Gastroesophageal sphincter (tissue), 4 donors: Measurements from ENCODE around the gene CNR1. TPM values are rescaled to one million over a fixed set of nuclear protein-coding genes. Genes with fewer than 3 reads are reported as not detected.

Experiments used
- ATAC-seq: fragments of 150-250 bp; one replicate; pipeline ENCODE4 v1.9.1; 2016; ENCODE audit warnings: mild to moderate bottlenecking, moderate library complexity
- H3K27ac ChIP-seq, 4 donors: fragments of 200-600 bp; sonication (generic) in 3 of 4; 1 replicate in 3 of 4; 2 replicates in 1 of 4; pipeline ENCODE4 v1.5.1; 2016 to 2019
- H3K27me3 ChIP-seq: fragments of 200-600 bp; sonication (generic); one replicate; pipeline ENCODE4 v1.5.1; 2019
- H3K36me3 ChIP-seq, 2 donors: fragments of 200-600 bp; sonication (generic); one replicate each; pipeline ENCODE4 v1.5.1; 2019; ENCODE audit warnings: control low read depth in 1 of 2
- H3K4me1 ChIP-seq, 3 donors: fragments of 200-600 bp; sonication (generic); 1 replicate in 2 of 3; 2 replicates in 1 of 3; pipeline ENCODE4 v1.5.1; 2016 to 2019; ENCODE audit warnings: control low read depth in 2 of 3
- H3K4me3 ChIP-seq, 2 donors: fragments of 200-600 bp; sonication (generic); one replicate each; pipeline ENCODE4 v1.5.1; 2019; ENCODE audit warnings: mild to moderate bottlenecking in 1 of 2, moderate library complexity in 1 of 2
- H3K9me3 ChIP-seq, 3 donors: fragments of 200-600 bp; sonication (generic); one replicate each; pipeline ENCODE4 v1.5.1; 2017 to 2019; ENCODE audit warnings: control low read depth in 2 of 3
- CTCF ChIP-seq, 4 experiments: fragments of 200-600 bp in 2 of 4; fragments of 450-650 bp in 2 of 4; sonication (generic) in 1 of 4; IDR thresholded peaks; one replicate each; pipeline ENCODE4 v1.5.1; 2017 to 2019; ENCODE audit warnings: antibody characterized with exemption in 4 of 4, mild to moderate bottlenecking in 2 of 4, moderate library complexity in 2 of 4
- EP300 ChIP-seq: sonication (generic); formaldehyde crosslinking; IDR thresholded peaks from one replicate; pipeline ENCODE4 v1.6.1; 2017; ENCODE audit warnings: antibody characterized with exemption, mild to moderate bottlenecking
- POLR2A ChIP-seq, 2 donors: fragments of 450-650 bp; IDR thresholded peaks; one replicate each; pipeline ENCODE4 v1.6.1; 2017; ENCODE audit warnings: antibody characterized with exemption in 2 of 2, mild to moderate bottlenecking in 2 of 2, moderate library complexity in 1 of 2
- POLR2AphosphoS5 ChIP-seq: sonication (generic); formaldehyde crosslinking; IDR thresholded peaks from one replicate; pipeline ENCODE4 v1.6.1; 2017; ENCODE audit warnings: antibody characterized with exemption
- WGBS, 2 donors: methylation state at CpG; one replicate each; pipeline ENCODE4 v1.1.5; 2018; ENCODE audit warnings: low coverage in 1 of 2; 5-methylcytosine and 5-hydroxymethylcytosine counted together
- total RNA-seq, 4 donors: library from RNA; depleted of rRNA; stranded (reverse); fragments of >200 nt; gene quantifications; one replicate each; pipeline ENCODE4 v1.1.0, GENCODE V29; 2016

CNR1 gene
- total RNA-seq, 4 donors from 2014 or later: 8.3 to 27.1 (median 11.8) TPM

GRCh38 chr6:88183471-88183870 lies 17.3 kb upstream of the CNR1 start:
- 60 to 75% methylated on average over 1 to 2 of the region's 2 CpGs for WGBS, 2 donors
- TF ChIP-seq POLR2AphosphoS5 (no peak), CTCF (IDR thresholded peaks at IDR 0.05) (no peak), EP300 (no peak), POLR2A (IDR thresholded peaks at IDR 0.05) (no peak)
- Histone ChIP-seq H3K4me1 (no peaks in the 10 kb centered on the region), H3K9me3 (no peaks in the 10 kb centered on the region), H3K27ac (no peak overlapping the region), H3K27me3 (no peaks in the 10 kb centered on the region), H3K36me3 (no peaks in the 10 kb centered on the region), H3K4me3 (no peak overlapping the region)
- ATAC-seq: no peak

- H3K27ac ChIP-seq: no peak overlapping the region
- no peaks in the 10 kb centered on the region for H3K4me1 ChIP-seq
- H3K4me3 ChIP-seq: no peak overlapping the region
- 14% methylated on average over 1 of the region's 1 CpG; no CpG with 5 or more reads in 1 of the 2 donors for WGBS, 2 donors
- H3K36me3 ChIP-seq: no peaks in the 10 kb centered on the region
- no peak for ATAC-seq
- H3K27me3 ChIP-seq: no peaks in the 10 kb centered on the region
- no peak for TF ChIP-seq CTCF (IDR thresholded peaks at IDR 0.05)
- no peak for TF ChIP-seq EP300
- no peak for TF ChIP-seq POLR2A (IDR thresholded peaks at IDR 0.05)
- no peak for TF ChIP-seq POLR2AphosphoS5
- no peaks in the 10 kb centered on the region for H3K9me3 ChIP-seq
These were observed 13.5 kb upstream of the CNR1 start for GRCh38 chr6:88179692-88180091.

GRCh38 chr6:88177961-88178464 lies 11.9 kb upstream of the CNR1 start:
- TF ChIP-seq POLR2A (IDR thresholded peaks at IDR 0.05) (no peak), POLR2AphosphoS5 (no peak), CTCF (IDR thresholded peaks at IDR 0.05) (no peak), EP300 (no peak)
- ATAC-seq: no peak
- H3K9me3 ChIP-seq: no peaks in the 10 kb centered on the region
- H3K27me3 ChIP-seq: peaks cover 5% of the 10 kb centered on the region
- WGBS, 2 donors: 69 to 73% methylated on average over 2 to 3 of the region's 3 CpGs
- no peaks in the 10 kb centered on the region for H3K4me1 ChIP-seq
- no peak overlapping the region for H3K27ac ChIP-seq
- H3K36me3 ChIP-seq: no peaks in the 10 kb centered on the region
- H3K4me3 ChIP-seq: no peak overlapping the region

GRCh38 chr6:88174906-88175305 lies 8.8 kb upstream of the CNR1 start:
- WGBS, 2 donors: 77 to 100% methylated on average over 1 to 2 of the region's 4 CpGs
- H3K9me3 ChIP-seq: no peaks in the 10 kb centered on the region
- peaks cover 5% of the 10 kb centered on the region for H3K27me3 ChIP-seq
- no peak for ATAC-seq
- H3K27ac ChIP-seq: no peak overlapping the region
- no peaks in the 10 kb centered on the region for H3K4me1 ChIP-seq
- H3K4me3 ChIP-seq: no peak overlapping the region
- TF ChIP-seq CTCF (IDR thresholded peaks at IDR 0.05): no peak
- TF ChIP-seq EP300: no peak
- TF ChIP-seq POLR2AphosphoS5: no peak
- TF ChIP-seq POLR2A (IDR thresholded peaks at IDR 0.05): no peak
- no peaks in the 10 kb centered on the region for H3K36me3 ChIP-seq

- peaks cover 29% of the 10 kb centered on the region for H3K27me3 ChIP-seq
- ATAC-seq: no peak
- H3K36me3 ChIP-seq: no peaks in the 10 kb centered on the region
- peaks cover 0 to 12% (median 0%) of the 10 kb centered on the region in 3 donors for H3K4me1 ChIP-seq
- no peak overlapping the region for H3K4me3 ChIP-seq
- WGBS, 2 donors: 87 to 95% methylated on average over 2 of the region's 2 CpGs
- TF ChIP-seq POLR2AphosphoS5: no peak
- TF ChIP-seq EP300: no peak
- TF ChIP-seq CTCF (IDR thresholded peaks at IDR 0.05): no peak
- no peak for TF ChIP-seq POLR2A (IDR thresholded peaks at IDR 0.05)
- no peaks in the 10 kb centered on the region for H3K9me3 ChIP-seq
- H3K27ac ChIP-seq: no peak overlapping the region
These were observed 5.2 kb upstream of the CNR1 start for GRCh38 chr6:88171312-88171711.
